PC-3 (cell line): Measurements from ENCODE around the gene SLC38A3. TPM values are rescaled to one million over a fixed set of nuclear protein-coding genes. Genes with fewer than 3 reads are reported as not detected.

Source experiments
- ATAC-seq: fragments of 200-7000 bp; cut with Tn5 transposase; 2 replicates; pipeline ENCODE4 v1.9.1; 2020; ENCODE audit warnings: mild to moderate bottlenecking, moderate library complexity
- BruUV-seq: library from RNA; stranded (reverse); fragments of 400-500 nt; replicated peaks from 2 replicates; lab custom pipeline; 2021; lab: Mats Ljungman, UMichigan
- CTCF ChIA-PET: fragments of 300-600 bp; sonication (Branson Sonifier 250); formaldehyde crosslinking; loops from one replicate; lab custom pipeline; 2022; ENCODE audit warnings: antibody characterized with exemption; lab: Charles Lee
- POLR2A ChIA-PET: fragments of 300-600 bp; sonication (Branson Sonifier 250); formaldehyde crosslinking; loops from one replicate; lab custom pipeline; 2022; ENCODE audit warnings: antibody characterized with exemption; ENCODE audit not compliant: unreplicated experiment; lab: Charles Lee
- DNase-seq: peaks from one replicate; pipeline ENCODE4 v3.0.0-alpha.2; 2015
- H2AFZ ChIP-seq: fragments of 300-600 bp; sonication (generic); 2 replicates; pipeline ENCODE4 v1.6.0; 2016; ENCODE audit warnings: antibody characterized with exemption, low read length
- H3F3A ChIP-seq: fragments of 300-600 bp; sonication (generic); one replicate; pipeline ENCODE4 v1.6.0; 2017; ENCODE audit warnings: antibody characterized with exemption, low read length, control low read depth, mild to moderate bottlenecking; ENCODE audit not compliant: unreplicated experiment
- H3K27ac ChIP-seq: fragments of 300-600 bp; sonication (generic); 2 replicates; pipeline ENCODE4 v1.5.1; 2016; ENCODE audit warnings: mild to moderate bottlenecking, low read length
- H3K27me3 ChIP-seq: fragments of 300-600 bp; sonication (generic); 2 replicates; pipeline ENCODE4 v1.6.1; 2016; ENCODE audit warnings: low read length, mixed read lengths
- H3K36me3 ChIP-seq: fragments of 300-600 bp; sonication (generic); 2 replicates; pipeline ENCODE4 v1.6.1; 2016; ENCODE audit warnings: low read depth, mixed run types, low read length, mixed read lengths
- H3K4me1 ChIP-seq: fragments of 300-600 bp; sonication (generic); 2 replicates; pipeline ENCODE4 v1.5.1; 2016; ENCODE audit warnings: low read length; ENCODE audit not compliant: insufficient read depth
- H3K4me2 ChIP-seq: fragments of 300-600 bp; sonication (generic); 2 replicates; pipeline ENCODE4 v1.6.0; 2016; ENCODE audit warnings: low read length
- H3K4me3 ChIP-seq: fragments of 300-600 bp; sonication (generic); 2 replicates; pipeline ENCODE4 v1.5.1; 2016; ENCODE audit warnings: mild to moderate bottlenecking, low read length, mixed read lengths
- H3K79me2 ChIP-seq: fragments of 300-600 bp; sonication (generic); 2 replicates; pipeline ENCODE4 v1.6.1; 2017; ENCODE audit warnings: low read length, mixed read lengths
- H3K9ac ChIP-seq: fragments of 300-600 bp; sonication (generic); 2 replicates; pipeline ENCODE4 v1.6.0; 2016; ENCODE audit warnings: mild to moderate bottlenecking, low read length
- H3K9me2 ChIP-seq: fragments of 300-600 bp; sonication (generic); replicated peaks from 2 replicates; pipeline ENCODE4 v1.6.1; 2016; ENCODE audit warnings: mixed run types, low read length, mixed read lengths
- H3K9me3 ChIP-seq: fragments of 300-600 bp; sonication (generic); 2 replicates; pipeline ENCODE4 v1.6.1; 2016; ENCODE audit warnings: low read length, mixed read lengths
- H4K20me1 ChIP-seq: fragments of 300-600 bp; sonication (generic); 2 replicates; pipeline ENCODE4 v1.6.1; 2016; ENCODE audit warnings: low read length, mixed read lengths
- CTCF ChIP-seq: fragments of 300-600 bp; sonication (generic); conservative IDR thresholded peaks from 2 replicates; pipeline ENCODE4 v1.5.1; 2017; ENCODE audit warnings: antibody characterized with exemption, low read depth, mild to moderate bottlenecking, low read length
- EZH2 ChIP-seq: fragments of 300-600 bp; sonication (generic); IDR thresholded peaks from one replicate; pipeline ENCODE4 v1.6.1; 2017; ENCODE audit warnings: antibody characterized with exemption, mild to moderate bottlenecking, low read length; ENCODE audit not compliant: unreplicated experiment
- EZH2phosphoT487 ChIP-seq: fragments of 300-600 bp; sonication (generic); IDR thresholded peaks from 2 replicates; pipeline ENCODE4 v1.6.1; 2018; ENCODE audit warnings: mild to moderate bottlenecking, antibody characterized with exemption, low read length, borderline replicate concordance
- intact Hi-C: fragments of 100-400 bp; cut with micrococcal nuclease; formaldehyde crosslinking; loops from 2 replicates; pipeline ENCODE4 v1.9.0; 2023
- total RNA-seq: library from RNA; depleted of rRNA; stranded (reverse); fragments of >200 nt; gene quantifications from 2 replicates; pipeline ENCODE4 v1.2.3, GENCODE V29; 2014

Gene SLC38A3
- total RNA-seq, 1 experiment from 2014 or later: 3.3 TPM

GRCh38 chr3:50168388-50168787 lies 36.7 kb upstream of the SLC38A3 start:
- H3K79me2 ChIP-seq: peaks cover 60% of the 10 kb centered on the region
- peak overlapping the region; percentile 72; the same call in 1 of the 2 replicates for H3K9ac ChIP-seq
- H3K9me2 ChIP-seq: no peaks in the 10 kb centered on the region
- H3K4me2 ChIP-seq: no peak overlapping the region
- H2AFZ ChIP-seq: no peak overlapping the region
- H3K4me3 ChIP-seq: no peak overlapping the region
- H3K4me1 ChIP-seq: peaks cover 78% of the 10 kb centered on the region
- ChIA-PET POLR2A (no interaction called here), CTCF (no interaction called here)
- no peaks in the 10 kb centered on the region for H4K20me1 ChIP-seq
- no peaks in the 10 kb centered on the region for H3K27me3 ChIP-seq
- DNase-seq (no peak), ATAC-seq (no peak)
- no peaks in the 10 kb centered on the region for H3K36me3 ChIP-seq
- intact Hi-C loops: no loop called here
- H3F3A ChIP-seq: no peaks in the 10 kb centered on the region
- BruUV-seq: no TSS peak
- H3K9me3 ChIP-seq: no peaks in the 10 kb centered on the region
- TF ChIP-seq EZH2phosphoT487: no peak
- no peak for TF ChIP-seq CTCF
- no peak for TF ChIP-seq EZH2
- H3K27ac ChIP-seq: peak overlapping the region; percentile 96

- peak overlapping the region; percentile 96 for H3K27ac ChIP-seq
- H3F3A ChIP-seq: no peaks in the 10 kb centered on the region
- intact Hi-C loops: no loop called here
- no TSS peak for BruUV-seq
- no peak overlapping the region for H3K9ac ChIP-seq
- H3K4me2 ChIP-seq: no peak overlapping the region
- peaks cover 60% of the 10 kb centered on the region for H3K79me2 ChIP-seq
- no peak overlapping the region for H2AFZ ChIP-seq
- H3K9me3 ChIP-seq: no peaks in the 10 kb centered on the region
- H3K4me1 ChIP-seq: peaks cover 74% of the 10 kb centered on the region
- H3K9me2 ChIP-seq: no peaks in the 10 kb centered on the region
- no peaks in the 10 kb centered on the region for H3K27me3 ChIP-seq
- no peaks in the 10 kb centered on the region for H4K20me1 ChIP-seq
- ATAC-seq (no peak), DNase-seq (no peak)
- no peak overlapping the region for H3K4me3 ChIP-seq
- CTCF ChIA-PET: no interaction called here
- H3K36me3 ChIP-seq: no peaks in the 10 kb centered on the region
- no peak for TF ChIP-seq CTCF
- no peak for TF ChIP-seq EZH2
- no peak for TF ChIP-seq EZH2phosphoT487
- POLR2A ChIA-PET: no interaction called here
Observed at GRCh38 chr3:50168791-50169190, 36.3 kb upstream of the SLC38A3 start.

DNA sequence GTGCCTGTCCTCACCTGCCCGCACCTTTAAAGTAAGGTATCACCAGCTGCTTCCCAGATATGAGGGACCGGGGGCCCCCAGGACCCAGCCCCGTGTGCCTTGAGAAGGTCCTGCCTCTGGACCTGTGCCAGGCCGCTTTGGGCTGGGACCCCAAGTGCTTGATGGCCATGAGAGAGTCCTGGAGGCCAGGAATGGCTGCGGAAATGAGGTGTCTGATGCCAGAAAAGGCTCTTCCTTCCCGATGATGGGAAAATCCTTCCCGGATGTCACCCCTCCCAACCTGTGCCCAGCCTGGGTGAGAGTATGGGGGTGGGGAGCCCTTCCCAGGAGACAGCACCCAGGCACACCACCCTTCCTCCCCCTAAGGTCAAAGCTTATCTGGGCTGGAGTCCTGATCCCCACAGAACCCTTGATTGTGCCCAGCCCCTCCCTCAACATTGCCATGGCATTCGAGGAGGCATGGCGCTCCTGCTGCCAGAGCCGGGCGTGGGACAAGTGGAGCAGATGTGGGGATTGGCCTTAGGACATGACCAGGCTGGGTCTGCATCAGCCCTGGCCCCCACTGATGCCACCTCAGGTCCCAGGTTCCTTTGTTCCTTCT lies 35.7 kb upstream of the SLC38A3 start:
- ChIA-PET CTCF (no interaction called here), POLR2A (no interaction called here)
- Histone ChIP-seq H4K20me1 (no peaks in the 10 kb centered on the region), H3K4me2 (no peak overlapping the region), H3K4me1 (peaks cover 69% of the 10 kb centered on the region), H3K79me2 (peaks cover 60% of the 10 kb centered on the region), H3K9me3 (no peaks in the 10 kb centered on the region), H2AFZ (no peak overlapping the region), H3K27me3 (no peaks in the 10 kb centered on the region), H3F3A (no peaks in the 10 kb centered on the region), H3K27ac (peak overlapping the region; percentile 96), H3K4me3 (no peak overlapping the region), H3K9me2 (no peaks in the 10 kb centered on the region), H3K9ac (peak overlapping the region; percentile 76), H3K36me3 (no peaks in the 10 kb centered on the region)
- BruUV-seq: no TSS peak
- TF ChIP-seq CTCF (no peak), EZH2 (no peak), EZH2phosphoT487 (no peak)
- no peak for DNase-seq
- ATAC-seq: no peak
- intact Hi-C loops: no loop called here
